CD4-positive, alpha-beta T cell treated with Interleukin-4 for 1 hour (primary cell): ENCODE results near the gene WWOX.

ENCODE experiments used
- DNase-seq, 2 donors: peaks; one replicate each; pipeline ENCODE4 v3.0.0-alpha.2; 2020 to 2022

Gene WWOX

DNA sequence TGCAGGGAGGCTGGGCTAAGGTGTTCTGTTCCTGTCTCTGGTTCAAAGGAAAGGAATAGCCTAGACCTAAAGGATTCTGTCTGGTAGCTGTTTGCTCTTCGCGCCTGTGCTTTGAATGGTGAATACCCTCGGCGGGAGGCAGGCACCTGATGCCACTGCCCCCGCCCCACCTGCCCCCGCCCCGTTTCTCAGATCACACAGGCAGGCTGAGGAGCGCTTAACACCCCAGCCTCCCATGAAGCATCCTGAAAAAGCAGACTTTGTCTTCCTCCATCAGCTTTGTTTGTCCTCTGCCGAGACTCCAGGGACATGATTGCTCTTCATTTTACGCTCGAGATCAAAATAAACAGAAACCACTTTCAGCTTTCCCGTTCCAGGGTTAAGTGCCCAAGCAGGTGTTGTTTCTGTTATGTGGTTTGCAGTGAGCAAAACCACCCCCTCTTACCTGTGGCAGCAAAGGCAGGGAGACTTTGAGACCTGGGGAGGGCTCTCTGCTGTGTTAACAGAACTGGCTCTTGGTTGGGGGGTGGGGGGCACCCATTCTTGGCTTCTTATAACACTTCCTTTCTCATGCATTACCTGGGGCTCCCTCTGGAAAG, 452.1 kb downstream of the WWOX start:
- no peak for DNase-seq

DNA sequence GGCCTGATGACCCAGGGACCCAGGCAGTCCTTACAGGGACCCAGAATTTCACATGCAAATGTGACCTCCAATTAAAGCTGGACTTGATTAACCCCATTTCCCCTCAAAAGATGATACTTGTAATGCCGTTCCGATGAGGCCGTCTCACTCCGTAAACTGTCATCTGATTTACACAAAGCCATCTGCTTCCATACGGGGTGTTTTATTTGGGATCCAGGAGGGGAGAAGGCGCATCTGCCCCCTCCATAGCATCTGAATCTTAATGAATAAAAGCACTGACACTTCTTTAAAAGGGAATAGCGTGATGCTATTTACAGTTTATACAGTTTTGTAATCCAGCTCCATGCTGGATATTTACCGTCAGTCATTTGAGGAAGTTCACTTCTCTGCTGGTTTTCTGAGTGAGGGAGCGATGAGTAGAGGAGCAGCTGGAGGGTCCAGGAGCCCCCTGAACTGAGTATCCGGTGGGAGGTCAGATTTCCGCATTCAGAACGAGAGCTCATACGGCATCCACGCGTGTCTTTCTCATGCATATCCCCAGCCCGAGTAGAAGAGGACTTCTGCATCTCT, 452.7 kb downstream of the WWOX start:
- no peak for DNase-seq

DNA sequence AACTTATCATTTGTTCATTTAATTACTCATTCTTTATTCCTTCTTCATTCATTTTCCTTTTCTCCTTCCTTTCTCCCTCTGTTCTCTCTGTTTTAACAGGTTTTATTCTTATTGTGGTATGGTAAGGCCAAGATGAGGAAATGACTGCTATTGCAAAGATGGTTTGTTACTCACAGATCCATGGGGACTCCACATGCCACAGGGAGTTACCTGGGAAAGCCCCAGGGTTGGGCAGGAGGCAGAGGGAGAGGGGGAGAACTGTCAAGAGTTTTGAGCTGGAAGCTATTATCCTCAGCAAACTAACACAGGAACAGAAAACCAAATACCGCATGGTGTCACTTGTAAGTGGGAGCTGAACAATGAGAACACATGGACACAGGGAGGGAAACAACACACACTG, 453.3 kb downstream of the WWOX start:
- DNase-seq: no peak

DNA sequence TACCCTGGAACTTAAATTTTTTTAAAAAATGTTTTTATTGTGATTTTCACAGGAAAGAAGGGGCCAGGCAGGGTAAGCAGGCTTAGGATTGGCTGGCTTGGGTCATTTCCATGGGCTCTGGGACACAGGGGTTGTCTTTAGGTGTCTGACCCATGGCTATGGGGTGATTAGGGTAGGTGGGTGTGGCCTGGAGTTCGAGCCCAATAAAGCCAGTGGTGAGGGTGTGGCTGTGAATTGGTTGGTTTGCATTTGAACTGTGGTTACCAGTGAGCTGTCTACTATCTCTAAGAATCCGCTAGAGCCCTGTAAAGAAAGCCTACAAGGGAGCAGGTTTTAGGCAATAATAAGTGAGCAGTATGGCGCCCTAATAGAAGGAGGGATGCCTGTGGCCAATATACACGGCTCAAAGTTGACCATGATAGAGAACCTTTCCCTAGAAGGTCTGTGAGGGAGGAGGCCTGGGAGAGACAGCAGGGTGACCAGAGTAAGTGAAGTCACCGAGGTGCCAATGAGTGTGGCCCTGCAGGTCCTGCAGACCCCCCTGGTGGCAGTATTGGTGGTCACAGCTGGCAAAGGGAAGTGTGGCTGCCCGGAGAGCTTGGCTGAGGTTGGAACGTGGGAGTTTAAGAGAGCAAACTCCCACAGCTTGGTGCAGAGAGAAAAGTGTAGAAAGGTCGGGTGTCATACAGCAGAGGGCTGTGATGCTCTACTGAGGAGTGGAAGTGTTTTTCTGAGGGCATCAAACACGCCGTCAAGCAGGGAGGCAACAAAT, 454.0 kb downstream of the WWOX start:
- DNase-seq: no peak

DNA sequence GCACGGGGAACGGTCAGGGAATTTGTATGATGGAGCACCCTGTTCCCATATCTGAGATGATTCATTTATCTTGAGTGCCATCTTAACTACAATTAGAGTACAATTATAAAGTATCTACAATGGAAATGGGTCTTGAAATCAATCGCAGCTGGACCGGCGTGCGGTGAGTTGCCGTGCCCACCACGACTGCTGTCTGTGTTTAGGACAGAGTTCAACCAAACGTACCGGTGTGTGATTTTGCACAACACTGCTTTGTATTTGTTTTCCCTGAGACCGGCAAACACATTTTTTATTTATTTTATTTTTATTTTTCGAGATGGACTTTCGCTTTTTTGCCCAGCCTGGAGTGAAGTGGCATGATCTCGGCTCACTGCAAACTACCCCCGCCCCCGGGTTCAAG, 457.0 kb downstream of the WWOX start:
- DNase-seq: no peak

DNA sequence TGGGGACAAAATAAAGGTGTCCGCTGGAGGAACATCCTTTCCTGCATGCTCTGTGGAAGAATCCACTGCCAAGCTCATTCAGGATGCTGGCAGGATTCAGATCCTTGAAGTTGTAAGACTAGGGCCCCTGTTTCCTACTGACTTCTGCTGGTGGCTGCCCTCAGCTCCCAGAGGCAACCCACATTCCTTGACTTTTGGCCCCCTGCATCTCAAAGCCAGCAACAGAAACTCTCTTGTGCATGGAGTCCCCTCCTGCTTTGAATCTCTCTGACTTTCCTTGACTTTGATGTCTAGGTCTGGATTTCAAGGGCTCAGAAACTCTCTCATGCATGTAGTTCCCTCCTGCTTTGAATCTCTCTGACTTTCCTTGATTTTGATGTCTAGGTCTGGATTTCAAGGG, 461.5 kb downstream of the WWOX start:
- DNase-seq: no peak

DNA sequence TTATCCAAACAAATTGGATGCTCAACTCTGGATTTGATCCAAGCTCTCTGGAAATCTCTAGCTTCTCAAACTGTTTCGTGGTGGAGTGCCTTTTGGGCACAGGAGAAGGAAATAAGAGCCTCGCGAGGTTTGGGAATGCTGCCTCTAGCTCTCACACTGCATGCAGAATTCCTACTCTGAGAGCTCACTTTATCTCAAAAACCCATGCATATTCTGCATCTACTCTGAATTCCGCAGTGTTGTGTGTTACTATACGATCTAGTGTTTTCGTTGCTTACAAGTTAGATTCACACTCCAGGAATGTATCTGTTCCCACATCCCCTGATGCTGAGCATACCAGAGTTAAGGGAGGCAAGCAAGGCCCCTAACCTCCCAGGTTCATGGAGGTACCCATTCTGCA, 462.7 kb downstream of the WWOX start:
- no peak for DNase-seq

DNA sequence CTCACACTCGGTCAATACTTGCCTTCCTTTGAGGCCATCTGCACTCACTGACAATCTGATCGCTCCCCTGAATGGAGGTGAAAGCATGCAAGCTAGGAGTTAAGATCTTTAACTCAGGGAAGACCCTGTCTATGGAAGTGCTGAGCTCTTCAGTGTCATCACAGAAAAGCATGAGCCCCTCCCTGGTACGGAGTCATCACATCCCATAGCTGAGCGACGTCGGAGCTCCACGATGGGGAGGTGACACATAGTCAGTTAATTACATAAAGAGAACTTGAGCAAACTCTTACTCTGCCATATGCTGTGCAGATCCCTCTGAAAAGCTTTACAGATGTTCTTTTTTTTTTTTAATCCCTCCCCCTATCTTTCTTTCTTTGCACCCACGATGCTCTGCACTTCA, 463.2 kb downstream of the WWOX start:
- no peak for DNase-seq

DNA sequence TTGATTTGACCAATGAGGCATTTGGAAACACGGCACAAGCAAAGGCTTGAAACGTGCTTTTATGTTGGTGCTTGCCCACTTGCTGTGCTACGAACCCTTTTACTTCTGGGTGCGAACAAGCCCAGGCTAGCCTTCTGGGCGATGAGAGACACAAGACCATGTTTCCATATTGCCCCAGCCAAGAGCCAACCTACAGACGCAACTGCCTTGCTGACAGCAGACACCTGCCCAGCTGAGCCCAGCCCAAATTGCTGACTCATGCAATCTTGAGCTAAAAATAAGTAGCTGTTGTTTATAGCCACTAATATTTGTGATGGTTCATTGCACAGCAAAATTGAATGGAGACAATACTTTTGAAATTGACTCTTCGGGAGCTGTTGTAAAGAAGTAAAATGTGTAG, 464.5 kb downstream of the WWOX start:
- no peak for DNase-seq

DNA sequence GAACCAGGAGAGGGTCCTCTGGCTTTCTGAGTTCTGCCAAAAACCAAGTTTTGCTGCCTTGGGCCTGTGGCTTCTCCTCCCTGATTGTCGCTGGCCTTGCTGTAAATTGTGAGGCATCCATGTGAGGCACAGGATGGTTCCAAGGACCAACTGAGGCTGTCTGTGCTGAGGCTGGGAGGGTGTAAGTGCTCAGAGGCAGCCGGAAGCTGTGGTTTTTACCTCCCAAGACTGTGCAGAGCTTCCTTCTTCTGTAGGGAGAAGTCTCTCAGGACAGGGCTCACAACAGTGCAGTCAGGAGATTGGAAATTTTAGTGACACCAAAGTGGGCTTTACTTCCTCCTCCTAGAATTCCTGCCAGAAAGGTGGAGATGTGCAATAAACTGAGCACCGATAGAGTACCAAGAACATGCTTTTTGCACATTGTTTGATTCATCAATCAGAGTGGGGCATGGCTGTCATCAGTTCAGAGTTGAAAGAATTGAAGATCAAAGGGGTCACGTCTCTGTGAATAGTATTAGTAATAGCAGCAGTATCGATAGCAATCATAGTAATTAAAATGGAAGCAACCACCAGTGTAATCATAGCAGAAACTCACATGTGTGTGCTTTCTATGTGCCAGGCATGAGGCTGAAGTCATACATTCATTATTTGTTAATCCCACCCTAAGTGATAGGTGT, 467.1 kb downstream of the WWOX start:
- DNase-seq: no peak

DNA sequence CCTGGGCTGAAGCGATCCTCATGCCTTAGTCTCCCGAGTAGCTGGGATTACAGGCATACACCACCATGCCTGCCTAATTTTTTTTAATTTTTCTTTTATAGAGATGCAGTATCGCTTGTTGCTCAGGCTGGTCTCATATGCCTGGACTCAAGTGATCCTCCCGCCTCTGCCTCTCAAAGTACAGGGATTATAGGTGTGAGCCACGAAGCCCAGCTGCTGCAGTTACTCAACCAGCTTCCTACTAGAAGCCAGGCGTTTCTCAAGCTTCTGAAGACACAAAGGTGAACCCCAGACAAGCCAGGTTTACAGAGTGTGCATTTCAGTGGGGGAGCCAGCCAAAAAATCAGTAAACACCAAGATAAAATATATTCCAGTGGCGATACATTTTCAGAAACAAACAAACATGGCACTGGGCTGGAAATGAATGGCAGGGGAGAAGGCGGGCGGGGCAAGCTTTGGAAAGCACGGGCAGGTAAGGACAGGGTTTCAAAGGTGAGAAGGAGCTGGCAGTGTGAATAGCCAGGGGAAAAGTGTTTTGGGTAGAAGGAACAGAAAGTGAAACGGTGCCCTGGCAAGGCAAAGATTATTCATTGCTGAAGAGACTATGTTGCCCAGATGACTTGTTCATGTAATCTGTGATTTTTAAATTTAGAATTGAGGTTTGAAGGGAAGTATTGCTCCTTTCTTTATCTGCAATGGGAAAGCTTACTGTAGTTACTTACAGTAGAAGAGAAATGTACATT, 471.1 kb downstream of the WWOX start:
- no peak for DNase-seq

DNA sequence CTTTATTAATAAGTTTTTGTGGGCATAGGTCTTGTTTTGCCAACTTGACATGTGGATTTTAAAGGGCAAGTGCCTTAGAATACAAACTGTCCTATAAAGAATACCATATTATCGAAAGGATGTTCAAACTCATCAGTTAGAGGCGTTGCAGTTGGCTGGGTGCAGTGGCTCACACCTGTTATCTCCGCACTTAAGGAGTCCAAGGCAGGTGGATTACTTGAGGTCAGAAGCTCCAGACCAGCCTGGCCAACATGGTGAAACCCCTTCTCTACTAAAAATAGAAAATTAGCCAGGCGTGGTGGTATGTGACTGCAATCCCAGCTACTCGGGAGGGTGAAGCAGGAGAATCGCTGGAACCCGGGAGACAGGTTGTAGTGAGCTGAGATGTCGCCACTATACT, 472.0 kb downstream of the WWOX start:
- DNase-seq: no peak

DNA sequence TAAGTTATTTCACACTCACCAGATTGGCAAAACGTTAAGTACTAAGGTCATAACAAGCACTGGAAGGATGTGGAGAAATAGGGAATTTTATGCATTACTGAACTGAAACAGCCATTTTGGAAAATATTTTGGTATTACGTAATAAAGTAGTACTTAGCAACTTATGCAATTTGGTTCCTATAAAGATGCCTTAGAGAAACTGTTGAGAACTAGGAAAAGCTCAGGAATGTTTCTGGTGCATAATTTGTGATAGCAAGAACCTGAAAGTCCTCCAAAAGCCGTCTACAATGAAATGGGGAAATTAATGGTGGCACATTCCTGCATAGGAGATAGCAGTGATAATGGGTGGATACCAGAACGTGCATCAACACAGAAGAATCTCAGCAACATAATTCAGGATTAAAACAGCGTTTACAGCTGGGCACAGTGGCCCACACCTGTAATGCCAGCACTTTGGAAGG, 472.5 kb downstream of the WWOX start:
- no peak for DNase-seq

DNA sequence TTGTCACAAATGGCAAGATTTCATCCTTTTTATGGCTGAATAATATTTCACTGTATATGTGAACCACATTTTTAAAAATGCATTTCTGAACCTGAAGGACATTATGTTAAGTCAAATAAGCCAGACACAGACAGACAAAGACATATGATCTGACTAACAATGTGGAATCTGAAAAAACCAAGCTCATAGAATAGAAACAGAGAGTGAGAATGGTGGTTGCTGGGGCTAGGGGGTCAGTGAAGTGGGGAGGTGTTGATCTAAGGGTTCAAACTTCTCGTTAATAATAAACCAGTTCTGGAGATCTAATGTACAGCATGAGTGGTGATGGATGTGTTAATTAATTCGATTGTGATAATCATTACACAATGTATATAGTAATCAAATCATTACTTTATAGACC, 475.1 kb downstream of the WWOX start:
- DNase-seq: no peak

DNA sequence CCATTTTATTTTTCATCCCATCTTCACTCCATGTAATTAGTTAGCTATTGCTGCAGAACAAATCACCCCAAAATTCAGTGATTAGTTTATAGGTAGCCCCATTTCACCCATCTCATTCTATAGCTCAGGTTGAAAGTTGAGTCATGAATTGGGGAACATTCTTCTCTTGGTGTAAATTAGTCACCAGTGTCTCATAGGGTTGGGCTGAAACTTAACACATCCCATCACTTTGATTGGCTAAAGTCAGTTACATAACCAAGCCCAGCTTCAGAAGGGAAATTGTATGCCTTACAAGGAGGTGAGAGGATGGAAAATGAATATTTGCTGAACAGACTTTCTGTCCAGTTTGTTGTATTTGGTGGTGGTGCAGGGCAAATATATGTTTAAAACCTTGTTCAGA, 477.5 kb downstream of the WWOX start:
- DNase-seq: no peak

DNA sequence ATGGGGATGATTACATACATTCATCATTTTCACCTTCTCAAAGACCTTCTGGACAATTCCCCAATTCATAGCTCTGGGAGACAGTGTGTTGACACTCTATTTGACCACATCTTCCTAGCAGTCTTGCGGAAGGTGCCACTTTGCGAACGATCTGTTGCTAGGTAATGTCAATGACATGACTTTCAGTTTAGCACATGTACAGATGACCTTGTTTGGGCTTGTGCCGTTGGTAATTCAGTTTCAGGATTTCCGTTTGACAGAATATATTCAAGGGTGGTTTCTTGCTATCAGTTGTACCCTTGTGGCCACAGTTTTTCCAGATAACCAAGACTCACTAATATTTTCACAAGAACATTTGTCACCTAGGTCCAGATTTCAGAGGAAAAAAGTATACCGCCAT, 478.2 kb downstream of the WWOX start:
- peak in 1 of 2 donors; percentile 14 for DNase-seq

DNA sequence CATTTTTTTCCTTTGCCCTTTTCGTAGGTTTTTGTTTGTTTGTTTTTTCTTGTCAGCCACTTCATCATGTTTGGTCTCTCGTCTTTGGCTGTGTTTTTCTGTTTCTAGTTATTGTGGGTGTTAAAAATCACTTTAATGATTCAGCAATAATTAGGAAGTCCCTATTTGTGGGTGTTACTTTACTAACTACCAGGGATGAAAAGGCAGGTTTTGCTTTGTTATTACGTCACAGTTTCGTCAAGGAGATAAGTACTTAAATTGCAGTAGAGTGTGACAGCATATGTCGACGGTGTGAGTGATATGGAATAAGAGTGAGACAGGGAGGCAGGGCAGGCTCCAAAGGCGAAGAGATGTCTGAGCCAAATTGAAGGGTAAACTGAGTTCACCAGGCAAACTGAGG, 479.6 kb downstream of the WWOX start:
- no peak for DNase-seq

DNA sequence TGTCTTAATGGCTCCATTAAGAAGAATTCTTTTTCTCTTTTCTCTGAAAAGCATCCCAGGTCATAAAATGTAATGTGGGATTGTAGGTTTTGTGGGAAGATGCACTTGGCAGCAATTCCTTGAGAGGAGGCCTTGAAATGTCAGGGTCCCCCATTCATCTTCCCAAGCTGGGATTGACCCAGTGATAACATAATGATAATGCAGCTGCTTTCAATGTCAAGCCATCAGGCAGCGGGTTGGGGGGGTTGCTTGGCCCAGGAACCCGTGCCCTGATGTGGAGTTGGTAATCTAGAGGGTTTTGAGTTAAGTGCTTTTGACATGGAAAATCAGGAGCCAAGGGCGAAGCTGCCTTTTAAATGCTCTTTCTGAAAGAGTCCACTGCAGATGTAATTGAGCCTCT, 484.0 kb downstream of the WWOX start:
- no peak for DNase-seq

DNA sequence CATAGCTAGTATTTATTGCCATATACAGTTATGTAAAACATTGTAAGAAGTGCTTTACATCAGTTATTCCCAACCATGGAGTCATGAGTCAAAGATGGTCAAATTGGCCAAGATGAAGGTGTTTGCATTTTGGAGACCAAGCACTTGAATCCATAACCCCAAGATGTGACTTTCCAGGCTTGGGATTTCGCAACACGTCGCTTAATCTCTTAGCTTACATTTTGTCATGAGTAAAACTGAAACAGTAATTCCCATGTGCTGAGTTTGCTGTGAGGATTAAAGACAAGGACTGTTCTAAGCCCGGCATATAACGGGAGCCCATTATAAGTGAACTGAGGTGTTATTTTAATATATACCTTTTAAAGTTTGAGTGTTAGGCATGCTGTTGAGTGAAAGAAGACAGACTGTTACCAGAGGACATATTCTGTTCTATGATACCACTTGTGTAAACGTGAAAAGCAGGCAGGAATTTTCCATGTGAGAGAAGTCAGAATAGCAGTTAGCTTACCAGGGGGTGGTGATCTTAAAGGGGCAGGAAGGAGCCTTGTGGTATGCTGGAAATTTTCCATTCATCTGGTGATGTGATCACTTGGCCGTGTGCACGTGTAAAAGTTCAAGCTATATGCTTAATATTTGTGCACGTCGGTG, 484.9 kb downstream of the WWOX start:
- no peak for DNase-seq

DNA sequence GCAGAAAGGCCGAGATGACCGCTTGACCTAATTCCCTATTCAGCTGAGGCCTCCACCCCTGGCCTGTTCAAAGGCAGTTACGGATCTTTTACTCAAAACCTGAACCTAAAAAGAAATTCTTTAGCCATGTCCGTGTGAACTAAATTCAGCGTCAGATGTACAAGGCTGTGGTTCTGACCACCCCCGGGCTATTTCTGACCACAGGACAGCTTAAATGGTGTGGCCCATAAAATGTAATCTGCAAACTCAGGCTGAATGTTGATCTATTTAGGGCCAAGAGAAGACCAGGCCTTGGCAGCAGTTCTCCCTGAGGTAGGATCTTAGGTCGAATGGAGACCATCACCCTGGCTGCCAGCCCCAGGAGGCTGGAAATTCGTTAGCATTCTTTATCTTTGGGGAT, 485.5 kb downstream of the WWOX start:
- DNase-seq: no peak

DNA sequence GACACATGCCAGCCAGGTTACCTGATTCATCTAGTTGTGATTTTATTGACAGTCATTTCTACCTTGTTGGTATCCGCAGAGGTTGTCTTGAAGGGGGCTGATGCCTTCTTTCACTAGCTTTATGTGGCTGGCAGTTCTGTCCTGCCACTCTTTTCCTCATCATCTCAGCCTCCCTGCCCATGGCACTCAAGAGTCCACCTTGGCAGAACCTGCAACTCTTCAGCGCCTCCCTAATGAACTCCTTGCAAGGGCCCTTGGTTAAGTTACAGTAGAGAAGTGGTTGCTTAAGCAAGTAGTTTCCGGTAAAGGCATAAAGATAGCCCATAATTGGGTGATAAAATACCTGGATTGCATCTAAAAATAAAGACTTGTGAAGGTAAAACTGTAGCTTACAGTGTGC, 489.9 kb downstream of the WWOX start:
- DNase-seq: no peak

DNA sequence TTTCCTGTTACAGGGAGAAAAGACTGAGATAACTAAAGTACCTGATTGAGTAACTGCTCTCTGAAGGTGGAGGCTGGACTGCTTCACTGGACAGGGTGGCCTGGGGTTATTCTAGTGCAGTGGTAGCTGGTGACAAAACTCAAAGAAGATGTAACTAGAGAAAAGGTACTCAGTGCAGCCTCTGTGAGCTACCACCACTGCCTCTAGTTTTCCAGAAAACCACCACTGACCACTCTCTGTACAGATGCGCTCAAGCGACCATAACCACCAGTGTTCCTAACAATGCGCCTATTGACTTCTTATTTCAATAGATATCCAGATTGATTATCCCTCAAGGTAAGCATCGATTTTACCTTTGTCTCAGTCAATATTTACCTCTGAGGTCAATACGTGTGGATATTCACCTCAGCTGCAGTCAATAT, 492.2 kb downstream of the WWOX start:
- DNase-seq: no peak

DNA sequence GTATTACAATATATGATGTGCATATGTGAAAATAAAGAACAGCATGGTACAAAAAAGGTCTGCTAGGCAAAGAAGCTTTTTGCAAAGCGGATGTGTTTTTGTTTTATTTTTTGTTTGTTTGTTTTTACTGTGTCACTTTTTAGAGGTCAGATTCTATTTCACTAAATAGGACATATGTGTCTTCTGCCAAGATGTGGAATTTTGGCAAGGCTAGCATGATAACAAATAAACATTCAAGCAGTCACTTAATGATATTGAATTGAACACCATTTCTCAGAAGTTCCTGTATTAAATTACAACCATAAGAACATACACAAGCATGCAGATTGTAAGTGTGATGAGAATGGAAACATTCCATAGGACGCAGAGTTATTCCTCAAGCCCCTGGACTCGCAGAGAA, 492.7 kb downstream of the WWOX start:
- no peak for DNase-seq
